ENCODE data around the gene TMEM17.

GRCh38 chr2:62465741-62466502, 40.1 kb downstream of the TMEM17 start:
- TF ChIP-seq ZNF253 (CRISPR knock-in tag; conservative IDR thresholded peaks at IDR 0.05), result no peak
- TF ChIP-seq CTCF (IDR thresholded peaks at IDR 0.05 in 2 of 3, conservative IDR thresholded peaks at IDR 0.05 in 1 of 3; ENCODE audit: insufficient read depth in 2 of 3, low read depth in 1 of 3, low read length in 3 of 3), result peak in 1 of 3 experiments; percentile 28; a peak in 2 of 6 replicates
- no peak for TF ChIP-seq NFXL1 (CRISPR knock-in tag; IDR thresholded peaks at IDR 0.05)
- no peak for TF ChIP-seq CREB1 (IDR thresholded peaks at IDR 0.05)
- TF ChIP-seq CREB1 (CRISPR knock-in tag; IDR thresholded peaks at IDR 0.05), result no peak
- no peak for TF ChIP-seq ZNF609 (CRISPR knock-in tag; IDR thresholded peaks at IDR 0.05; ENCODE audit: borderline replicate concordance)
- TF ChIP-seq ADNP (tag; IDR thresholded peaks at IDR 0.05), result no peak
